Esophagus squamous epithelium (tissue), 5 donors: ENCODE results near the gene NR2F1-AS1. TPM values are rescaled to one million over a fixed set of nuclear protein-coding genes. Genes with fewer than 3 reads are reported as not detected.

ENCODE experiments used
- DNase-seq: peaks from one replicate; lab custom pipeline; 2025; lab: John Stamatoyannopoulos, UW
- H3K27ac ChIP-seq, 4 donors: fragments of 200-600 bp; sonication (generic); one replicate each; pipeline ENCODE4 v1.5.1; 2016 to 2019; ENCODE audit warnings: mild to moderate bottlenecking in 1 of 4
- H3K27me3 ChIP-seq, 4 donors: fragments of 200-600 bp; sonication (generic); 1 replicate in 3 of 4; 2 replicates in 1 of 4; pipeline versions ENCODE4 v1.5.1 to v1.6.0; 2017 to 2021; ENCODE audit warnings: antibody characterized with exemption in 1 of 4
- H3K36me3 ChIP-seq, 3 donors: fragments of 200-600 bp; sonication (generic); one replicate each; pipeline ENCODE4 v1.5.1; 2016 to 2019
- H3K4me1 ChIP-seq, 3 donors: fragments of 200-600 bp; sonication (generic); one replicate each; pipeline ENCODE4 v1.5.1; 2017 to 2019
- H3K4me3 ChIP-seq, 4 donors: fragments of 200-600 bp; sonication (generic); 1 replicate in 3 of 4; 2 replicates in 1 of 4; pipeline ENCODE4 v1.5.1; 2016 to 2019; ENCODE audit warnings: mild to moderate bottlenecking in 2 of 4, moderate library complexity in 1 of 4
- H3K9me3 ChIP-seq, 3 donors: fragments of 200-600 bp; sonication (generic); one replicate each; pipeline ENCODE4 v1.5.1; 2016 to 2019
- CTCF ChIP-seq, 6 experiments: fragments of 450-650 bp in 4 of 6; fragments of 200-600 bp in 2 of 6; sonication (generic) in 2 of 6; IDR thresholded peaks; one replicate each; pipeline ENCODE4 v1.5.1; 2016 to 2019; ENCODE audit warnings: antibody characterized with exemption in 6 of 6, mild to moderate bottlenecking in 4 of 6, moderate library complexity in 4 of 6
- POLR2A ChIP-seq, 4 donors: fragments of 450-650 bp; IDR thresholded peaks; one replicate each; pipeline ENCODE4 v1.6.1; 2017; ENCODE audit warnings: antibody characterized with exemption in 4 of 4, mild to moderate bottlenecking in 4 of 4, moderate library complexity in 3 of 4
- WGBS, 2 donors: methylation state at CpG; one replicate each; pipeline ENCODE4 v1.1.5; 2018; 5-methylcytosine and 5-hydroxymethylcytosine counted together
- intact Hi-C: fragments of 100-400 bp; cut with DNase I; formaldehyde crosslinking; loops from one replicate; pipeline ENCODE4 v1.15.0; 2022
- total RNA-seq, 4 donors: library from RNA; depleted of rRNA; stranded (reverse); fragments of >200 nt; gene quantifications; one replicate each; pipeline ENCODE4 v1.1.0, GENCODE V29; 2016
- donor health status: DM: yes; HTN: yes; CAD: no.

The NR2F1-AS1 gene
- total RNA-seq, 4 donors from 2014 or later: 0.49 to 11.3 (median 1.5) TPM

GRCh38 chr5:93409691-93410090 is 171.3 kb downstream of the NR2F1-AS1 start:
- Histone ChIP-seq H3K4me1 (no peaks in the 10 kb centered on the region), H3K9me3 (no peaks in the 10 kb centered on the region), H3K27me3 (no peaks in the 10 kb centered on the region), H3K36me3 (no peaks in the 10 kb centered on the region), H3K4me3 (no peak overlapping the region), H3K27ac (no peak overlapping the region)
- DNase-seq: no peak
- no peak for TF ChIP-seq CTCF (IDR thresholded peaks at IDR 0.05)
- TF ChIP-seq POLR2A (IDR thresholded peaks at IDR 0.05): no peak
- intact Hi-C loops: no loop called here

GRCh38 chr5:93407454-93407853 is 173.6 kb downstream of the NR2F1-AS1 start:
- DNase-seq: no peak
- Histone ChIP-seq H3K9me3 (no peaks in the 10 kb centered on the region), H3K27ac (no peak overlapping the region), H3K27me3 (no peaks in the 10 kb centered on the region), H3K36me3 (no peaks in the 10 kb centered on the region), H3K4me3 (no peak overlapping the region), H3K4me1 (no peaks in the 10 kb centered on the region)
- 74 to 90% methylated on average over 4 to 6 of the region's 6 CpGs for WGBS, 2 donors
- no peak for TF ChIP-seq POLR2A (IDR thresholded peaks at IDR 0.05)
- intact Hi-C loops: no loop called here

- Histone ChIP-seq H3K27ac (no peak overlapping the region), H3K9me3 (no peaks in the 10 kb centered on the region), H3K27me3 (no peaks in the 10 kb centered on the region), H3K4me1 (no peaks in the 10 kb centered on the region), H3K36me3 (no peaks in the 10 kb centered on the region), H3K4me3 (no peak overlapping the region)
- DNase-seq: no peak
- intact Hi-C loops: no loop called here
- TF ChIP-seq POLR2A (IDR thresholded peaks at IDR 0.05) (no peak), CTCF (IDR thresholded peaks at IDR 0.05) (no peak)
- 65 to 66% methylated on average over 5 of the region's 5 CpGs for WGBS, 2 donors
Measured at GRCh38 chr5:93406971-93407401, 174.0 kb downstream of the NR2F1-AS1 start.

- H3K4me3 ChIP-seq: no peak overlapping the region
- intact Hi-C loops: no loop called here
- TF ChIP-seq CTCF (IDR thresholded peaks at IDR 0.05) (no peak), POLR2A (IDR thresholded peaks at IDR 0.05) (no peak)
- 40 to 42% methylated on average over 1 of the region's 1 CpG for WGBS, 2 donors
- H3K4me1 ChIP-seq: no peaks in the 10 kb centered on the region
- no peaks in the 10 kb centered on the region for H3K9me3 ChIP-seq
- H3K27ac ChIP-seq: no peak overlapping the region
- H3K36me3 ChIP-seq: no peaks in the 10 kb centered on the region
- H3K27me3 ChIP-seq: no peaks in the 10 kb centered on the region
- no peak for DNase-seq
Measured at GRCh38 chr5:93404246-93404645, 176.8 kb downstream of the NR2F1-AS1 start.

- no peak for DNase-seq
- Histone ChIP-seq H3K4me1 (no peaks in the 10 kb centered on the region), H3K36me3 (no peaks in the 10 kb centered on the region), H3K4me3 (no peak overlapping the region), H3K27me3 (no peaks in the 10 kb centered on the region), H3K9me3 (no peaks in the 10 kb centered on the region), H3K27ac (no peak overlapping the region)
- WGBS, 2 donors: 89 to 91% methylated on average over 2 of the region's 2 CpGs
- intact Hi-C loops: no loop called here
- TF ChIP-seq CTCF (IDR thresholded peaks at IDR 0.05) (no peak), POLR2A (IDR thresholded peaks at IDR 0.05) (no peak)
Measured at GRCh38 chr5:93403141-93403928, 177.7 kb downstream of the NR2F1-AS1 start.
